ENCODE measurements around the gene PPP1R12C.
"Not testable (repeated sequence)": the region's sequence is repeated elsewhere in the genome, so short reads cannot be mapped to it uniquely, and the experiment has no call there.

PPP1R12C gene

GRCh38 chr19:55070466-55071128, 46.8 kb downstream of the PPP1R12C start:
- DNase-seq, result no peak

DNA sequence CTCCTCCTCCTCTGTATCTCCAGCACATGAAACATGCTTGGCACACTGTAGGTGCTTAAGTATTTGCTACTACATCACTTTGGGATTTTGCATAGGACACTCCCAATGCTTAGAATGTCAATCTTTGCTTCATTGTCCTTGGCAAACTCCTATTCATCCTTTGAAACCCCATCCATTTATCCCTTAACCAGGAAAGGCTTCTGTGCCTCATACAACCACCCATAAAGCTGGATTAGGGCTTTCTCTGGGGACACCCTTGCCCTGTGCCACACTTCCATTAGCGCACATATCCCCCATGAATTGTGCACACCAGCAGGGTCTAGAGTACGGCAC, 47.6 kb downstream of the PPP1R12C start:
- DNase-seq, result no peak

- DNase-seq, result no peak
Observed at GRCh38 chr19:55068950-55069864, 48.2 kb downstream of the PPP1R12C start.

DNA sequence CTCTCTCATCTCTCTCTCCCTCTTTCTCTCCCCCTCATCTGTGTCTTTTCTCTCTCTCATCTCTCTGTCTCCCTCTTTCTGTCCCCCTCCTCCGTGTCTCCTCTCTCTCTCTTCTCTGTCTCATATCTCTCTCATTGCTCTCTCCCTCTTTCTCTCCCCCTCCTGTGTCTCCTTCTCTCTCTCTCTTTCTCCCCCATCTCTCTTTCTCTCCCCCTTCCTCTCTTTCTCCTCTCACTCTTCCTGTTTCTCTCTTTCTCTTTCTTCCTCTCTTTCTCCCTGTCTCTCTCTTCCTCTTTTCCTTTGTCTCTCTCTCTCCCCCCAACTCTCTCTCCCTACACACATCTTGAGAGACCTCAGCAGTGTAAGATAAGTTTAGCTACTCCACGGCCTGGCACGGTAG, 49.6 kb downstream of the PPP1R12C start:
- no peak for DNase-seq

- no peak for DNase-seq
Observed at GRCh38 chr19:55066107-55066709, 51.2 kb downstream of the PPP1R12C start.

DNA sequence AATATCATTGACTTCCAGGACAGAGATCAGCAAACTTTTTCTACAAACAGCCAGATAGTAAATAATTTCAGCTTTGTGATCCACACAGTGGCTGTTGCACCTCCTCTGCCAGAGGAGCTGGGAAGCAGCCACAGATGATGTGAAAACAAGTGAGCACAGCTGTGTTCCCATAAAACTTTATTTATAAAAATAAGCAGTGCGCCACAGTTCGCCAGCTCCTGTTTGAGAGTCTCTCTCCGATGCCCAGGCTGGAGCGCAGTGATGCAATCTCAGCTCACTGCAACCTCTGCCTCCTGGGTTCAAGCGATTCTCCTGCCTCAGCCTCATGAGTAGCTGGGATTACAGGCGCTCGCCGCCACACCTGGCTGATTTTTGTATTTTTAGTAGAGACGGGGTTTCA, 51.9 kb downstream of the PPP1R12C start:
- not testable (repeated sequence) for DNase-seq

GRCh38 chr19:55063492-55063843, 54.0 kb downstream of the PPP1R12C start:
- DNase-seq, result no peak

DNA sequence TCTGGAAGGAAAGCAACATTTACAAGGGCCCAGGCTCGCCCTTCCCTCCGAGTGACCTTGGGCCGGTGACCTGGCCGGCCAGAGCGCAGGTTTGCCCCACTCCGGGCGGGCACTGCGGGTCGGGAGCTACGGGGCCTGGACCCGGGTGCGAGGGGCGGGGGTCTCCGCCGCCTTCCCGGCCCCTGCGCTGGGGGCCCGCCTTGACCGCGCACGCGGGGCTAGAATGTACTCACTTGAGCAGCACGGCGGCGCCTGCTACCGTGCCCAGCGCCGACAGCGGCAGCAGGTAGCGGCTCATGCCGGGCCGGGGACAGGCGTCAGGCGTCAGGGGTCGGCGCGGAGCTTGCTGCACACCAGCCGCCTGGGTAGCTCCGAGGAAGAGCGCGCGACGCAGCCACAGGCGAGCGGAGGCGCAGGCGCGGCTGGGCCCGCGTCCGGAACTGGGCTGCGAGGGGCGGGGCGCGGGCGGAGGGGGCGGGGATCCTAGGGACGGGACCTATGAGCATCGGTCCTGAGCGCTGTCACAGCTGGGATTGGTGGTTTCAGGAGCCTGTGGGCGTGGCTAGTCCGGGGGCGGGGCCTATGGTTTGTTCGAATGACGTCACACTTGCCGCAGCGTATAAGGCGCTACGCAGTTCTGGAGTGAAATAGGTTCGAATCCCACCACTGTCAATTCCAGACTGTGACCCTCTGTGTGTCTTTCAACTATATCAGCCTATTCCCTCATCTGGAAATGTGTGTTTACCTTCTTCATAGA, 54.5 kb downstream of the PPP1R12C start, which contains the start of gene RDH13:
TSS of gene RDH13 (minus strand) at position 414 of the 757 bp plus-strand sequence. CDS start at position 298, 116 bp downstream.
- DNase-seq, result peak; percentile 98

GRCh38 chr19:55060287-55060686, 57.1 kb downstream of the PPP1R12C start:
- DNase-seq, result not testable (repeated sequence)

DNA sequence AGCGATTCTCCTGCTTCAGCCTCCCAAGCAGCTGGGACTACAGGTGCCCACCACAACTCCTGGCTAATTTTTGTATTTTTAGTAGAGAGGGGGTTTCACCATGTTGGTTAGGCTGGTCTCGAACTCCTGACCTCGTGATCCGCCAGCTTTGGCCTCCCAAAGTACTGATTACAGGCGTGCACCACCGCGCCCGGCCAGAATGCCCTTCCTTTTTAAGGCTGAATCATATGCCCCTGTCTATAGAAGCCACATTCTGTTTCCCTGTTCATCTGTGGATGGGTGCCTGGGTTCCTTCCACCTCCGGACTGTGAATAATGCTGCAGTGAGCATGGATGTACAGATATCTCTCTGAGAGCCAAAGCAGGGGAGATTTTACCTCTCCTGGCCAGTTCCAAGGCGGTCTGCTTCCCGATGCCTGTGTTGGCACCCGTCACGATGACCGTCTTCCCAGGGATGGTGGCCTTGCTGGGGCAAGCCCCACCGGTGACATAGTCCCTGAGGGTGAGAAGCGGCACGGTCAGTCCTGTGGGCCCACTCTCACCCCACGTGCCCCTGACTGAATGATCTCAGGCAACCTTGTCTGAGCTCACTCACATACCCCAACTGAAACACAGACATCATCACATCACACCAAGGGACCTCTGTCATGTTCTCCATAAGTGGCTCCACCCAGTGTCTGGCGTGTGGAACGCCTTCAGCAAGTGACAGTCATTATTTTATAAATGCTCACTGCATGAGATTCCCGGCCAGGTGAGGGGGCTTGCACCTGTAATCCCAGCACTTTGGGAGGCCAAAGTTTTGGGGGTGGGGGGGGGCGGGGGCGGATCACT, 58.4 kb downstream of the PPP1R12C start:
- DNase-seq, result no peak

- no peak for DNase-seq
Observed at GRCh38 chr19:55056827-55057226, 60.6 kb downstream of the PPP1R12C start.

DNA sequence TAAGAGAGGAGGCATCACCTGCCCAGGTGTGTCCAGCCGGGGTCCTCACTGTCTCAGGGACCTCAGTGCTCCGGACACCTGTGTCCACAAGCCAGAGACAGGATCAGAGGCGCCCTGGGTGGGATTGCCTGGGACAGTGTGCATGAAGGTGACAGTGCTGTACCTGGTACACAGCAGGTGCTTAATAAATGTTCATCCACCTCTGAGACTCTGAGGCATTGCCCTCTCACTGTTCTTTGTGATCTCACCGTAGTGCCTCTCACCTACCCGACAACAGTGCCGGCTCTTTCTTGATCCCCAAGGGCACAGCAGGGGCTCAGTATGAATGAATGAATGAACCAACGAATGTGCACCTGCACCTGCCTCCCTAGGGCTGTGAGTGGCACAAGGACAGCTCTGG, 63.7 kb downstream of the PPP1R12C start:
- DNase-seq, result no peak

DNA sequence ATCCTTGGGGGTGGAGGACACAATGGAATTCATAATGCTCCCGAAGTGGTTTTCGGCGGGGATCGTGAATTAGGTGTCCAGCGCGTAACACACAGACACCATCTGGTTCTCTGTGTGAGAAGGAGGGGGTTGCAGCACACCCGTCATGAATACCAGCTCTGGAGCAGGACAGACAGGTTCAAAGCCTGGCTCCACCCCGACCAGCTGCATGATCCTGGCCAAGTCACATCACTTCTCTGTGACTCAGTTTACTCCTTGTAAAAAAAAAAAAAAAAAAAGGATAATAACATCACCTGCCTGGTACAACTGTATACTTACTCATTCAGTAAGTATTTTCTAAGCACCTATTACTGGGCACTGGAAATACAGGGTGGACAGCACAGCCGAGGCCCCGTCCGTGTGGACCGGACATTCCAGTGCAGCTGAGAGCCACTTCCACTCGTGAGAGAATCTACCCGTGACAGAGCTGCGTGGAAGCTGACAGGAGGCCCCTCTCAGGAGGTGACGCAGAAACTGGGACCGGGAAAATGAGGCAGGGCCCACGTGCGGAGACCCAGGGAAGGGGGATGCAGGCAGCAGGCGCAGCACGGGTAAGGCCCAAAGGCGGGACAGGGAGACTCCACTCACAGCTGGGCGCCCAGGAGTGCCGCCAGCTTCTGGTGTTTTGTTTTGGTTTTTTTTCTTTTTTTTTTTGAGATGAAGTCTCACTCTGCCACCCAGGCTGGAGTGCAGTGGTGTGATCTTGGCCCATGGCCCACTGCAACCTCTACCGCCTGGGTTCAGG, 66.5 kb downstream of the PPP1R12C start:
- DNase-seq, result no peak

DNA sequence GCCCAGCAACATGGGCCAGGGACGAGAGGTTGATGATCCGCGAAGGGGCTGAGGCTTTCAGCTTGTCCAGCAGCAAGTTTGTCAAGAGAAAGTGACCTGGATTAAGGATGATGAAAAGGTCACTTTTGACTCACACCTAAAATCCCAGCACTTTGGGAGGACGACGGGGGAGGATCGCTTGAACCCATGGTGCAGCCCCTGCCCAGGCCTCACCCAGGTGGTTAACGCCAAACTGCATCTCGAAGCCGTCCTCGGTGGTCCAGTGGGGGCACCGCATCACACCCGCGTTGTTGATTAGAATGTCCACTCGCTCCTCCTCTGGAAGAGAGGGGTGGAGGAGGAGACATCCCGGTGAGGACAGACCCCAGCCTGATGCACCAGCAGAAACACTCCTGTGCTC, 69.0 kb downstream of the PPP1R12C start:
- DNase-seq, result no peak

DNA sequence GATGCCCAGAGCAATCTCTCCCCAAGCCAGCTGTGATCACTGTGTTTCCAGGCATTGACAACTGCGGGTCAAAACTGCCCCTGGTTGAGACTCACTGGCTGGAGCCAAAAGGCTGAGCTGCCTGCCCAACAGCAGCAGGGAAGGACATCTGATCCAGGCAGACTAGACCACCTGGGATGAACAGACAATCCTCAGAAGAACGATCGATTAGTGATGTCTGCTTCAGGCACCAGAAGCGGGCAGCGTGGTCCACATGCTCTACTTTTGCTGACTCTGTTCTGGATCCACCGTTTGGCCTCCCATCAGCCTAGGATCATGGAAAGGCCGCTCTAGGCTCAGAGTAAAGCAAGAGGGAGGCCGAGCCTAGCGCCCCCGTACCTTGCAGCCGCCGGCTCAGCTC, 69.5 kb downstream of the PPP1R12C start:
- no peak for DNase-seq

DNA sequence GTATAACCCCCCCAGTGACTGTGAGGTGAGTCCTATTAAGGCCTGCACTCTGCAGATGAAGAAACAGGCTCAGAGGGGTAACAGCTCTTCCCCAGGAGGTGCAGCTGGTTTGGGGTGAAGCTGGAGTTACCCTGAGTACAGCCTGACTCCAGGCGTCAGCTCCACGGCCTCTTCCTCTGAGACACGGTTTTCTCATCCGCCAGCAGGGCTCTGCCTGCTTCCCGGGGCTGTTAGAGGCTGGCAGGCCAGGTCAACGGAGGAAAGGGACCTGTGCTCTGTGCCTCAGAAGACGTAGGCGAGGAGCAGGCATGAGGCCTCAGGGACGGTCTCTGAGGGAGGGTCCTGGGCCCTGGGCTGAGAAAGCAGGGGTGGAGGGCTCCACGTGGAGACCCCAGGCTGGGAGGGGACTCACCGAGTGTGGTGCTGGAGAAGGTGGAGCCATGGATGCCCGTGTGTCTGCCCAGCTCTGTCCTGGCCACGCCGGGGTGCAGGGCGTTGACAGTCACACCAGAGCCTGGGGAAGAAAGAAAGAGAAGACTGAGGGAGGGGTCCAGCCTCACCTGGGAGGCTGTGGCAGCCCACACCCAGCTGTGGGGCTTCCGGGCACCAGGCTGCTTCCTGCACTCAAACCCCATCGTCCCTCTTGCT, 70.3 kb downstream of the PPP1R12C start:
- DNase-seq, result no peak

GRCh38 chr19:55044771-55045716, 72.4 kb downstream of the PPP1R12C start:
- DNase-seq, result no peak

GRCh38 chr19:55044286-55044685, 73.2 kb downstream of the PPP1R12C start:
- DNase-seq, result no peak

DNA sequence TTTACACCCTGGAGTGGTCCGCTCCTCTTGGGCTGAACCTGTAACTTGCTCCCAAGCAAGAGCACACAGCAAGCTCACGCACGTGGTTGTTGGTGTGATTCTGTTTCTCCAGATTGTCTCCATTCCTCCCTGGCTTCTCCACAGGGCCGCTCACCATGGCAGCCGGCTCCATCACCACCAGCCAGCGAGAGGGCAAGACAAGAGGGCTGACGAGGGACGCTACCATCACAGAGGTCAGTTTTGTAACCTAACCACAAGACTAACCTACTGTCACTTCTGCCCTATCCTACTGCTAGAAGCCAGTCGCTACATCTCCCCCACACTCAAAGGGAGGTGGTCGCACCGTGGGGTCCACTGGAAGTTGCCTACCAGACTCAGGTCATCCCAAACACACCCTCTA, 74.7 kb downstream of the PPP1R12C start:
- no peak for DNase-seq

GRCh38 chr19:55042344-55042678, 75.1 kb downstream of the PPP1R12C start:
- DNase-seq, result no peak
